Gastroesophageal sphincter (tissue), 2 donors: Measurements from ENCODE around the gene ECI2.

Source experiments
- EP300 ChIP-seq: sonication (generic); formaldehyde crosslinking; IDR thresholded peaks from one replicate; pipeline ENCODE4 v1.6.1; 2017; ENCODE audit warnings: antibody characterized with exemption, mild to moderate bottlenecking
- POLR2A ChIP-seq, 2 donors: fragments of 450-650 bp; IDR thresholded peaks; one replicate each; pipeline ENCODE4 v1.6.1; 2017; ENCODE audit warnings: antibody characterized with exemption in 2 of 2, mild to moderate bottlenecking in 2 of 2, moderate library complexity in 1 of 2

DNA sequence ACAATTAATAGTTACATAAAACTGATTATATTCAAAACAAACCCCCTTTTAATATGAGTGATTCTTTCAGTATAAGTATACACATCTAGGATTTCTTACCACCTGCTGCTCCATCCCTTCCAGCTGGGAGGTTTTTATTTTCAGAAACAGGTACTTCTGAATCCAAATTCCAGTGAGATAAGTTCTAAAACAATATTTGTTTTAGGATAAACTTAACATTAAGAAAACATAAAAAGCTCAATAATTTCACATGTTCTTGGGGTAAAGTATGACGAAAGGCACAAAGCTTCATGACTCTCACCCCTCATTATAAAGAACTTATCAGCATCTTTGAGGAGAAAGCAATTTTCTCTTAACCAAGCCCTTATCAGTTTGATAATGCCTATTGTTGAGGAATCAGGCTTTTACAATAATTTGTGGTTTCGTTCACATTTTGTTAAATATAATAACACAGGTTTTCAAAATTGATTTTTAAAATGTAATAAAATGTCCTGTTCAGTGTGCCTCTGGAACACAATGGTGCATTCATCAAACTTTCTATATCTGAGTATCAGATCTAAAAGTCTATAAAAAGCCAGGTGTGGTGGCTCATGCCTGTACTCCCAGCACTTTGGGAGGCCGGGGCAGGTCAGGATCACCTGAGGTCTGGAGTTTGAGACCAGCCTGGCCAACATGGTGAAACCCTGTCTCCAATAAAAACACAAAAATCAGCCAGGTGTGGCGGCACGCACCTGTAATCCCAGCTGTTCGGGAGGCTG is 60.7 kb downstream of the ECI2 start:
- TF ChIP-seq EP300 (no peak), POLR2A (IDR thresholded peaks at IDR 0.05) (no peak)
